Activated CD8-positive, alpha-beta memory T cell treated with anti-CD3 and anti-CD28 coated beads for 24 hours (primary cell): ENCODE data around the gene SERTAD3.
"Not testable (repeated sequence)": the region's sequence is repeated elsewhere in the genome, so short reads cannot be mapped to it uniquely, and the experiment has no call there.

Experiments used
- DNase-seq: peaks from one replicate; pipeline ENCODE4 v3.0.0-alpha.2; 2020

SERTAD3 gene

DNA sequence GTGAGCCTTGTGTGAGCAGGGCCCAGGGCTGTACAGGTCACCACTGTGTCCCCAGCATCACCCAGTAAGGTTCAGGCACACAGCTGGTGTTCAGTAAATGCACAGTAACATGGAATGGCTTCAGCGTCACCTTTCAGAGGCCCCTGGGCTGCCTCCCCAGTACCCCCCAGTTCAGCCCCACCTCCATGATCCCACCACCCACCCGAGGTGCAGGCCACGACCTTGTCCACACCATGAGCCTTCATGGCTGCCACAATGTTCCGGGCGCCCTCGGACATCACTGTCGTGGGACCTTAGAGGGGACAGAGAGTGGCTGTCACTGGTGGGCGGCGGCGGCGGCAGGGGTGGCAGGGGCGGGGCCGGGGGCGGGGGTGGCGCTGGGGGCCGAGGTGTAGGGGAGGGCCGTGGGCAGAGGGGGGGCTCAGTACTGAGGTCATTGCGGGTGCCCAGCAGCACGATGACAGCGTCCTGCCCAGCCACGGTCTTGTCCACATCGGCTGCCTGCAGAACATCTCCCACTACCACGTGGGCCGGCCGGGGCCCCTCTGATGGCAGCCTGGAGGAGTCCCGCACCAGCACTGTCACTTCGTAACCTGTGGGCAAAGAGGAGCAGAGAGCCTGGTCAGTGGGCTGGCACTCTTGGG lies 13.9 kb upstream of the SERTAD3 start:
- DNase-seq: no peak

DNA sequence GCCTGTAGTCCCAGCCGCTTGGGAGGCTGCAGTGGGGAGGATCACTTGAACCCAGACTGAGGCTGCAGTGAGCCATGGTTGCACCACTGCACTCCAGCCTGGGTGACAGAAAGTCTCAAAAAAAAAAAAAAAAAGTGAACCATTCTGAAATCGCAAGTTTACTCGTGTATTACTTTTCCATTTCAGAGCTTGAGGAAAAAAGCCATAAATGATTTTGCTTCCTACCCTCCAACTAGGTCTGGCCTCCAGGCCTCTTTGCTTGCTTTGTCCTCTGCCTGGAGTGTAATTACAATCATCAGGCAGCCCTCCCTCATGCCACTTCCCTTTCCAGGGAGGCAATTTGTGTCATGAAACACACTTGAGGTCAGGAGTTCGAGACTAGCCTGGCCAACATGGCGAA lies 12.9 kb upstream of the SERTAD3 start:
- DNase-seq: no peak

DNA sequence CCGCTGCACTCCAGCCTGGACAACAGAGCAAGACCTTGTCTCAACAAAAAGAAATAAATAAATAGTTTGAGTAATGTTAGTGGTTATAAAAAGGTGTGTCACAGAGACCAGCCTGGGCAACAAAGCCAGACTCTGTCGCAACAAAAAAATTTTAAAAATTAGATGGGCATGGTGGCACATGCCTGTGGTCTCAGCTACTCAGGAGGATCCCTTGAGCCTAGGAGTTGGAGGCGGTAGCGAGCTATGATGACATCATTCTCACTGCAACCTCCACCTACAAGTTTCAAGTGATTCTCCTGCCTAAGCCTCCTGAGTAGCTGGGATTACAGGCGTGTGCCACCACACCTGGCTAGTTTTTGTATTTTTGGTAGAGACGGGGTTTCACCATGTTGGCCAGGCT lies 9.8 kb upstream of the SERTAD3 start:
- DNase-seq: not testable (repeated sequence)

DNA sequence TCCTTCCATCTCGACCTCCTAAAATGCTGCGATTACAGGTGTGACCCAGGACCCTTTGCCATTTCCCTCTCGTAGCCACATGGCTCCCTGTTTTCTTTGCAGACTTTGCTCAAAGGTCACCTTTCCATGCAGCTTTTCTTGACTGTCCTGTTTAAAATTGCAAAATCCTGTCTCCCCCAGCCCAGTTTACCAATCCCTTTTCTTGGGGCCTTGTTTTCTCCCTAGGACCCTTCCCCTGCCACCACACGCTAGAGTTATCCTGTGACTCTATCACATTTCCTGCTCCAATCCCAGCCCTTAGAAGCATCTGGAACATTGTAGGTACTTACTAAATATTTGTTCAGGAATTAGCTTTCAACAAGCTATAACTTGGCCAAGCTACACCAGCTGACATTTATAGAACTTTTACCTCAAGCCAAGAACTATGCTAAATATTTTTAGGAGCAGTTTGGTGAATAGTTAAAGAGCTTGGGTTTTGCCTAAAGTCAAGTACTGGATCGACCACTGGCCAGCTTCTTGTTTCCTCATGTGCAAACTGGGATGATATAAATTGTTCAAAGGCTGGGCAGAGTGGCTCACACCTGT lies 9.1 kb upstream of the SERTAD3 start:
- no peak for DNase-seq

DNA sequence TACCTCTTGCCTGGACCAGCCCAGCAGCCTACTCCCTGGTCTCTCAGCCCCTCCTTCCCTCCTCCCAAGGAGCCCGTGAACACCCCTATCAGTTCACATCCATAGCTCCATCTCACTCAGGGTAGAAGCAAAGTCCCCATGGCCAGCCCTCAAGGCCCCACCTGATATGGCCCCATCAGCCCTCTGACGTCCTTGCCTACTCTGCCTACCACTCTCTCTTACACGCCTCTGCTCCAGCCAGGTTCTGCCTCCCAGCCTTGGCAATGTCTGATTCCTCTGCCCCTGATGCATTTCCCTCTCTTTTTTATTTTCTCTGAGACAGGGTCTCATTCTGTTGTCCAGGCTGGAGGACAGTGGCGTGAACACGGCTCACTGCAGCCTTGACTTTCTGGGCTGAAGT lies 7.9 kb upstream of the SERTAD3 start:
- no peak for DNase-seq

DNA sequence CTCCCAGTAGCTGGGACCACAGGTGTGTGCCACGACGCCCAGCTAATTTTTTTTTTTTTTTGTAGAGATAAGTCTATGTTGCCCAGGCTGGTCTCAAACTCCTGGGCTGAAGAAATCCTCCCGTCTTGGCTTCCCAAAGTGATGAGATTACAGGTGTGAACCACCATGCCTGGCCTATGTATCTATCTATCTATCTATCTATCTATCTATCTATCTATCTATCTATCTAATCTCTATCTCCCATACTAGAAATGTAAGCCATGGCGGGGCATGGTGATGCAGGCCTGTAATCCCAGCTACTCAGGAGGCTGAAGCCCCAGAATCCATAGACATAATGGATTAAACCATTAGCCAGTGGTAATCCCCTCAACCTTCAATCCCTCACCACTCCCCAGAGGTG lies 6.5 kb upstream of the SERTAD3 start:
- DNase-seq: no peak

GRCh38 chr19:40449506-40449905 lies 5.4 kb upstream of the SERTAD3 start:
- no peak for DNase-seq

- no peak for DNase-seq
Measured at GRCh38 chr19:40446263-40446784, 2.2 kb upstream of the SERTAD3 start.

DNA sequence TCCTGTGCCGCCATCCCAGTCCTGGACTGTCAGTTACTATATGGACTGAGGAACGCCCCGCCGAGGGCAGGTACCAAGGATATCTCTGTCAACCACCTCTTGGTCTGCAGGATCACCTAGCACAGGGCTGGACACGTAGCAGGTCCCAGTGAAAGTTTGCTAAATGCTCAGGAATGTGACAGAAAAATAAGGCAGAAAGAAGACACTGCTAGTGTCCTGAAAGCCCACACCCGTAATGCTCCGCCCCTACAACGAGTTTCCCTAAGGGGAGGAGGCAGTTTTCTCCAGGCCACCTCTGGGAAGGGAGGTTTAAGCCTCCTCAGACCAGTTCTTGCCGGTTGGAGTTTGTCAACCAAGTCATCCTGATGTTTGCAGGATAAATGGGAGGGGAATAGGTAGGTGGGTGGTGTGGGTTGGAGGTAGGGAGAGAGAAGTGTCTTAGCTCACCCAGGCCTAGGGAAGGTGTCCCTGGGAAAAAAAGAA lies 1.7 kb upstream of the SERTAD3 start:
- DNase-seq: no peak

DNA sequence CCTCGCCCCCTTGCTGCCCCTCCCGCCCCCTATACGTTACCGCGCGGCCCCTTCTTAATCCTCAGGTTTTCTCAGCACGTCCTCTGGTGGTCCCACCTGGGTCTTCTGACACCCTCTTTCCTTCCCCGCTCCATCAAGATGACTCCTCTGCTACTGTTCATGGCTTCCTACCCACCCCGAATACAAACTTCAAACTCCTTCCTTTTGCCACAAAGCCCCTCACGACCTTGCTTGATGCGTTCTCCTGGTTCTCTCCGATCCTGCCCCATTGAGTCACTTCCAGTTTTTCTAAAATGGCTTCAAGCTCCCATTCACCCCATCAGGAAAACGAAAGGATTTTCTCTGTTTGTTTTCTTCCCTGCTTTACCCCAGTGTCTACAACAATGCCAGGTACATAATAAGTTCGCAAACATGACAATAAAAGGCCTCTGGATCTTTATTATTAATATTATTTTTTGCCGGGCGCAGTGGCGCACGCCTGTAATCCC lies 734 bp upstream of the SERTAD3 start:
- no peak for DNase-seq

- DNase-seq: peak; percentile 99
Measured at GRCh38 chr19:40443131-40443999, 770 bp downstream of the SERTAD3 start.

- no peak for DNase-seq
Measured at GRCh38 chr19:40442328-40443130, 1.6 kb downstream of the SERTAD3 start.

GRCh38 chr19:40441719-40442253 lies 2.3 kb downstream of the SERTAD3 start:
- no peak for DNase-seq

DNA sequence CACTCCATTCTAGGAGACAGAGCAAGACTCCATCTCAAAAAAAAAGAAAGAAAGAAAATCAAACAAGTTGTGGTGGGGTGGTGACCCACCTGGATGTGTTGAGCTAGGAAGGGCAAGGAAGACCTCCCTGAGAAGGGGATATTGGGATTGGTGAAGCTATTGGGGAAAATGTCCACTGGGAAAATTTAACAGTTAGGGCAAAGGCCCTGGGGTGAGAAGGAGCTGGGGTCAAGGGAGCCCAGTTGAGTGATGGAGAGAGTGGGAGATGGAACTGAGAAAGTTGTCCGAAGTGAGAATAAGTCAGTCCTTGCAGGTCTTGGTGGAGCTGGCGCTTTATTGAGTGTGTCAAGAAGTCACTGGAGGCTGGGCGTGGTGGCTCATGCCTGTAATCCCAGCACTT lies 5.9 kb downstream of the SERTAD3 start:
- DNase-seq: no peak

DNA sequence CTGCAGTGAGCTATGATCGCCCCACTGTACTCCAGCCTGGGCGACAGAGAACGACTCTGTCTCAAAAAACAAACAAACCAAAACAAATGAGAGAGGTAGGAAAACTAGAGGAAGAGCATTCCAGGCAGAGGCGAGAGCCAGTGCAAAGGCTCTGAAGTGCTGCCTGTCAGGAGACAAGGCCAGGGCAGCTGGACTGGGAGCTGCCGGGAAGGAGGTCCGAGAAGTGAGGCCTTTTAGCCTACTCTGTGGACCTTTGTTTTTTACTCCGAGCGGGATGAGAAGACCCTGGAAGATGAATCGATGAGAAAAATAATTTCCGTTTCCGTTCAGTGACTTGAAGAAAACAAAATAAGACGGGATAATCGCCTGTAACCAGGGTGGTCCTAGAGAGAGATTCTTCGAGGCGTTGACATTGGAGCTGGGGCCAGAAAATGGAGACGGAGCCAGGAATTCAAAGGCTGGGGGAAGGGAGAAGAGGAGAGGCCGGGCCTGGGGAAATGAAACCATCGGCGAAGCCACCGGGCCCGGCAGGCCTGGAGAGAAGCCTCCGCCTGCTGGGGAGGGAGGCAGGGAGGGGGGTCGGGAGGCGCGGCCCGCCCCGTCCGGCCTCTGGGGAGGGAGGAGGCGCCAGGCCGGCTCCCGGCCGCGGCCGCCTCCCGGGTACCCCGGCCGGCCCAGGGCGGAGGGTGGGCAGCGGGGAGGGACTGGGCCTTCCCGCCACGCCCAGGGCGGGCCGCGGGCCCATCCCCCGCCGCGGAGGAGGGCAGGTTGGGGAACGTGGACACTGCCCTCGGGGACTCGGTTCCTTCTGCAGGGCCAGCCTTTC lies 10.5 kb downstream of the SERTAD3 start:
- DNase-seq: peak; percentile 77

GRCh38 chr19:40432760-40433159 lies 11.4 kb downstream of the SERTAD3 start:
- DNase-seq: not testable (repeated sequence)

DNA sequence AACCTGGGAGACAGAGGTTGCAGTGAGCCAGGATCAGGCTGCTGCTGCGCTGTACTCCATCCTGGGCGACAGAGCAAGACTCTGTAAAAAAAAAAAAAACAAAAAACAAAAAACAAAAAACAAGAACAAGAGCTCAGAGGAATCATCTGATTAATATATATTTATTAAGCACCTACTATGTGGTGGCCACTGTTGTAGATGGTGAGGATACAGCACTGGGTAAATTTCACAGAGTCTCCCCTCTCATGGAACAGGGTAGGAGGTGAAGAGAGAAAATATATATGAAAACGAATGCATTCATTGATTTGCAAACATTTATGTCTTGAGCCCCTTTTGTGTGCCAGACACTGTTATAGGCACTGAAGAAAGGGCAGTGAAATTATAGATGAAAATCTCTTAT lies 12.4 kb downstream of the SERTAD3 start:
- DNase-seq: no peak

GRCh38 chr19:40430242-40430641 lies 13.9 kb downstream of the SERTAD3 start:
- DNase-seq: not testable (repeated sequence)

- DNase-seq: not testable (repeated sequence)
Measured at GRCh38 chr19:40428197-40428596, 15.9 kb downstream of the SERTAD3 start.

DNA sequence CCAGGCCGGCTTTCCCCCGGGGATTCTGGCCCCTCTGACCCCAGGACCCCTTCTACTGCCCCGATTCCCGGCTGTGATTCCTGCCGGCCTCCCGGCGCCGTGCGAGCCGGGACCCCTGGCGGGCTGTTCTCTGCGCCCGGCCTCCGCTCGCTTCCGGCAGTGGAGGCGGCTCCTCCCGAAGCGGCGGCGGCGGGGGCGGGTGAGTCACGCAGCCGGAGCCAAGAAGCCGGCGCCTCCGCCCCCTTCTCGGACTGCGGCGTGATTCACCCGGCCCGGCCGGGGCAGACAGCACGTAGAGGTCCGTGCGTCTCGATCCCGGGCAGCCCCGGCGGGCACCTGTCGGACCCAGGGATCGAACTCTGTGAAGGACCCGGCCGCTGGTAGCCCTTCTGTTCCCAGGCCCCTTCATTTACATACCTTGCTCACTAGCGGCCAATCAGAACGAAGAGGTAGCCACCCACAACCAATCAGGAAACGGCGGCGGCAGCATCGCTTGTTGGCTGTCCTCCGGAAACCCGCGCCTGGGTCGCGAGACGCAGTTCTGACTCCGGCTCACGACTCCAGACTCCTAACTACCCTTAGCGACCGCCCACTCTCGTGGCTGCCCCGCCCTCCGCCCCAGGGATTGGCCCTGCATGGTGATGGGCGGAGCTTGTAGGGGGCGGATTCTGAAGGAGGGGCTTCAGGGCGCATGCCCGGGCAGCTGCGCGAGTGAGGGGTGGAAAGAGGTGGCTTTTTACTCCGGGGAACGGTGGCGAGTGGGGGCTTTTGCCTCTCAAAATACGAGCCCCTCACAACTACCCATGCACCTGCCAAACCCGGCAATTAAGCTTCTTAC lies 18.5 kb downstream of the SERTAD3 start, which contains the start of gene SERTAD1:
TSS of gene SERTAD1 (minus strand) at position 543 of the 838 bp plus-strand sequence. CDS start 2,446 bp downstream, outside the sequence.
- DNase-seq: peak; percentile 100
